Effector CD8-positive, alpha-beta T cell (primary cell): ENCODE results near the gene ATP2A3.
A peak's percentile ranks its signal among the peaks of the same experiment; 100 is the strongest.

Source experiments
- DNase-seq: peaks from one replicate; lab custom pipeline; 2025; lab: John Stamatoyannopoulos, UW

The ATP2A3 gene

GRCh38 chr17:3973495-3974137, 9.4 kb upstream of the ATP2A3 start:
- no peak for DNase-seq

- DNase-seq: no peak
Measured at GRCh38 chr17:3972931-3973330, 8.7 kb upstream of the ATP2A3 start.

- DNase-seq: no peak
Measured at GRCh38 chr17:3972281-3972731, 8.1 kb upstream of the ATP2A3 start.

DNA sequence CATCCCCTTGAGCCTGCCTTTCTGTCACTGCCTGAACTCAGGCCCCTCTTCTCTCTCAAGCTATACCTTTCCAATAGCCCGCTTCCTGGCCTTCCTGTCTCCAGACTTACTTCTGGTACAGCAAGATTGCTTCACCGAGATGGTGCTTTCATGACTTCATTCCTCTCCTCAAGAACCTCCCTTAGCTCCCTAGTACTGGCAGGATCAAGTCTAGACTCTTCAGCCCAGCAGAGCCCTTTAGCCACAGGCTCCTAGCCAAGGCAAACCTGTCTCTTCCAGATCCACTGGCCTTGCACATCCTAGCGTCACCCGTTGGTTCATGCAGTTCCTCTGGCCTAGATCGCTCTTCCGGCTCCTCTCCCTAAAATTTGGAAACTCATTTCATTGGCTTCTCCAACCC, 6.4 kb upstream of the ATP2A3 start:
- DNase-seq: no peak

DNA sequence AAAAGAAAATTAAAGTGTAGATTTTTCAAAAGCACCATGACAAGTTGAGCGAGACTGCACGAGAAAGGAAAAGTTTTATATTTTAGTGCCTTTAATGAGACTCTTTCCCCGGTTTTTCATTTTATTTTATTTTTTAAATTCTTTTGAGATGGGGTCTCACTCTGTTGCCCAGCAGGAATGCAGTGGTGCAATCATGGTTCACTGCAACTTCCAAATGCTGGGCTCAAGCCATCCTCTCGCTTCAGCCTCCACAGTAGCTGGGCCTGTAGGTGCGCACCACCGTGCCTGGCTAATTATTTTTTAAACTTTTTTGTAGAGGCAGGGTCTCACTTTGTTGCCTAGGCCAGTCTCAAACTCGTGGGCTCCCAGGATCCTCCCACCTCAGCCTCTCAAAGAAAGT, 5.7 kb upstream of the ATP2A3 start:
- no peak for DNase-seq

- no peak for DNase-seq
Measured at GRCh38 chr17:3968886-3969524, 4.8 kb upstream of the ATP2A3 start.

- no peak for DNase-seq
Measured at GRCh38 chr17:3968015-3968414, 3.8 kb upstream of the ATP2A3 start.

DNA sequence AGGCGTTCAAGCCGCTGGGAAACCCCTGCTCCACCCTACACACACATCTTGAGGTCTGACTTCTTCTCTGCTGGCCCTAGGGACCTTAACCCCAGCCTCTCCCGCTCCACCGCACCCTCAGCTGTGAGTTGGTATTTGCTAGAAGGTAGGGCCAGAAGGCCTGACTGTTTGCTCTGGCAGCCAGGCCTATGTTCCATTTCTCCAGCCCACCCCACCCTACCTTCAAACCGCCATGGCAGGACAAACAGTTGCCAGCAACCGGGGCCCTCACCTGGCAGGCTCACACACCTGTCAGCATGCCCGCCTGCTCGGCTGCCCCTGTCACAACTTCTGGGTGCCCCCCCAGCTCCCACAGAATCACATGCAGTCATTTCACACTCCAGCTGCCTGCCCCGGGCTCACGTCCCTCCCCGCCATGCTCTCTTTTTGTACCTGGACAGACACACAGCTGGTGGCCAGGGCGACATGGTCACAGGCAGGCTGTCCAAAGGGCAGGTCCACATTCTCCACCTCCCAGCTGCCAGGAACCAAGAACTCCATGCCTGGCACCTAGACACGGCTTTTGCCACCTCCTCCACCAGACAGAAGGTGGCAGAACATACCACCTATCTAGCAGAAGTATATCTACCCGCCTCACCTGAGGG, 2.6 kb upstream of the ATP2A3 start:
- DNase-seq: no peak

DNA sequence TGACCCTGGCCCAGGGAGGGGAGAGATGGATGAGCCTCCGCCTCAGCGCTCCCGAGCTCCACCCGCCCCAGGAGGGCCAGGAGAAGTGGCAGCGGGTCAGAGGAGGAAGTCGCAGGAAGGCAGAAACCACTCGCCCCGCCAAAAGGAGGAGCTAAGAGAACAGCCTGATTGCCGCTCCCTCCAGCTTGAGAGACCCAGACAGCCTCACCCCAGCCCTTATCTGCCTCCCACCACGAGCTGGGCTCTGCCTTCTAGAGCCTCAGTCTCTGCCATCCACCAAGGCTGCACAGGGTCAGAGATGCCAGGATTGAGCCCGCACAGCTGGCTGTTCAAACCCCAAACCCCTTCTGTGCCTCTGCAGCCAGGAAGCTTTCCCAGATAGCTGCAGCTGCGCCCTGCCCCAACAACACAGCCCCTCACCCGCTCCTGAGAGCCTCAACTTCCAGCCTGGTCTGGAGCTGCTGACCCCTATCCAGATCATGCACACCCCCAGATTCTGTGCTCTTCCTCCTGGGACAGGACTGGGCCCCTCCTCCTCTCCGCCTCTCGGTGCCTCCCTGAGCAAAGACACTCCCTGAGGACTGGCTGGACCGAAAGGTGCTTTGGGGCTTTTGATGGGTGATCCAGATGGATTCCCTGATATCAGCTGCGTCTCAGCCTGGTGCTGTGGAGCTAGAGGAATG, 1.0 kb upstream of the ATP2A3 start:
- DNase-seq: peak; percentile 45

GRCh38 chr17:3963237-3964201, 718 bp downstream of the ATP2A3 start:
- peak; percentile 62 for DNase-seq

GRCh38 chr17:3962965-3963236, 1.3 kb downstream of the ATP2A3 start:
- no peak for DNase-seq

- no peak for DNase-seq
Measured at GRCh38 chr17:3962217-3962964, 1.8 kb downstream of the ATP2A3 start.

- DNase-seq: no peak
Measured at GRCh38 chr17:3961564-3962047, 2.6 kb downstream of the ATP2A3 start.

DNA sequence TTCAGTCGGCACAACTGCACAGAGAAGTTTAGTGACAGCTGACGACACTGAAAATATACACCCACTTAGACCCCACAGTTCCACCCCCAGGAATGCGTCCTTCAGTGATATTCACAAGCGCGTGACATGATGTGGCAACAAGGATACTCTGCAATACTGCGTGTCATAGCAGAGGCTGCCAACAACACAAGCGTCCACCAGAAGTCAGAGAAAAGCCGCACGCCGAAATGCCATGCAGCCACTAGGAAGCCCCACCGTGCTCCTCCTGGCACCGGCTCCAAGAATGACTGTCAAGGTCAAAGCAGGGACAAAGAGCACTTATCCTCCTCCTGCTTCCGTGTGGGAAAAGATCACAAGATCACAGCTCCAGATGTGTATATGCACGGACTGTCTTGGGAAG, 3.5 kb downstream of the ATP2A3 start:
- DNase-seq: no peak

GRCh38 chr17:3959921-3960601, 4.2 kb downstream of the ATP2A3 start:
- no peak for DNase-seq

DNA sequence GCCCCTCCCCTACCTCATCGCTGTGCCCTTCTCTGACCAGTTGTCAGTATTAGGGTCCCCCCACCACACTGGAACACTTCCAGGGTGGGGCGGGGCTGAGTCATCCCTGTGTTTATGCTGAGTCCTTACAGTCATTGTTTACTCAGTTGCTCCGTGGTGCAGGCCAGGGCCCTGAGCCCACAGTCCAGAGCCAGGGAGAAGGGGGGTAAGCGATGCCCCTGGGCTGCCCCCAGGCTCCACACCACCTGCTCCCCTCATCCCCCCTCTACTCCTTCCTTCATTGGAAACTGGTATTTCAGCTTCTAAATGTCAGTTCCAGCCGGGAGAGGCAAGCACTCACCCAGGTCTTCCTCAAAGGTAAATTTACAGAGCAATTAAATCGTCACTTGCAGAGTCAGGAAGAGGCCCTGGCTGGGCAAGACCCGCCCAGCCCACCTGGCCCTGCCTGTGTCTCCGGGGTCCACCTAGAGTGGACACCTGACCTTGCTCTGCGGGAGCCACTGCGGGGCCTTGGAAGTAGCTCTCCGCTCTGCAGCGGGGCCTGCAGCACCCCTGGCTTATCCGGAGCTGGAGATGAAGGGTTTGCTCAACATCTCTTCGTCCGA, 4.8 kb downstream of the ATP2A3 start:
- DNase-seq: no peak

DNA sequence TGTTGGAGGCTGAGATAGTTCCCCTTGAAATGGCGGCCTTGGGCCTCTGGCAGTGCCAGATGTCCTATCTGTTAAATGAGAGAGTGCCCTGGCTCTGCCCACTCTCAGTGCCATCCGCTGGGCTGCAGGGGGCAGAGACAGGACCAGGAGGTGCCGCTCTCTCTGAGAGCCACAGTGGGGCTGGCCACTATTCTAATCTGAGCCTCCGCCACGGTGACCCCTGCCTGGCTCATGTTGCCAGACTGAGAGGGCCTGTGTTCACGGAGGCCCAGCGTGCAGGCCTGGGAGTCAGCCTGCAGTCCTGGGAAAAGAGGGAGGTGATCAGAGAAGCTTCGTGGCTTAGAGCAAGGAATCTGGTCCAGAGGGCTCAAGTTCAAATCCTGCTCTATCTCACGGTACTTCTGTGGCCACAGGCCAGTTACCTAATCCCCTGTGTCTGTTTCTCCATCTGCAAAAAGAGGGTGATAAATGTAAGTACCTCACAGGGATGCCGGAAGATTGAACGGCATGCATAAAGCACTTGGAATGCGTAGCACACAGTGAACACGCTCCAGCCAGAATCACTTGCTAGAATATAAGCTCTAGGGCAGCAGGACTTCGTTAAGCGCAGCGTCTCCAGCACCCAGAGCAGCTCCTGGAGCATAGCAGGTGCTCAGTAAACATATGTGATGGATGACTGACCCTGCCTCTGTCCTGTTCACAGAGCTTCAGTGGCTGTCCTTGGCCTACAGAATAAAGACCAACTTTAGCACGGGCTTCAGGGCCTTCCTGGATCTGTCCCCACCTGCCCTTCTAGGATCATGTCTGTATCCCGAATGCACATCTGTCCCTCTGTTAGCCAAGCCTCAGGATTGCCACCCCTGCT, 6.3 kb downstream of the ATP2A3 start:
- no peak for DNase-seq

DNA sequence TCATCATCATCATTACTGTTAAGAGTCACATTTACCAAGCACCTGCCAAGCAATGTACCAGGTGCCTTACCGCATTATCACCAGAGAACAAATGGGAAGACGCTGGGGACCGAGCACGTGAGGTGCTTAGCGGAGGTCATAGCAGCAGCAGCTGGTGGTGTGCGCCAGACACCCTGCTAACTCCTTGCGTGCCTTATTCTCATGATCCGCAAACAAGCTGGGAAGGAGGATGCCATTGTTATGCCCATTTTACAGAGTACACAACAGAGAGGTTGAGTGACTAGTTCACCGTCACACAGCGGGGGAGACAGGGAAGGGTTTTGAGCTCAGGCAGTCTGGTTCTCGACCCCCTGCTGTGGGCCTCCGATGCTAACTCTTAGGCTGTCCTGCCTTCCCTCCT, 7.3 kb downstream of the ATP2A3 start:
- no peak for DNase-seq
